HL-60 (cell line): ENCODE data around the gene TM4SF1.

Experiments used
- DNase-seq, 2 experiments: peaks; one replicate each; pipeline ENCODE4 v3.0.0-alpha.2; 2010 to 2020; ENCODE audit warnings: low read depth in 1 of 2, low spot score in 1 of 2
- H3K27ac ChIP-seq: fragments of 250-450 bp; sonication (Bioruptor Pico); replicated peaks from 2 replicates; pipeline ENCODE4 v1.5.1; 2020; ENCODE audit warnings: mild to moderate bottlenecking, moderate library complexity
- H3K27me3 ChIP-seq: fragments of 250-450 bp; sonication (Bioruptor Pico); 2 replicates; pipeline ENCODE4 v1.5.1; 2021; ENCODE audit warnings: mild to moderate bottlenecking, moderate library complexity; ENCODE audit not compliant: insufficient read depth, poor library complexity, severe bottlenecking
- H3K4me3 ChIP-seq: replicated peaks from 2 replicates; pipeline ENCODE4 v1.5.1; 2011; ENCODE audit warnings: mild to moderate bottlenecking, control low read depth, low read length; ENCODE audit not compliant: insufficient read depth
- GABPA ChIP-seq: IDR thresholded peaks from 2 replicates; pipeline ENCODE4 v1.6.1; 2012; ENCODE audit warnings: low read depth
- POLR2AphosphoS5 ChIP-seq: IDR thresholded peaks from 2 replicates; pipeline ENCODE4 v1.6.1; 2012; ENCODE audit warnings: low read depth
- SPI1 ChIP-seq: IDR thresholded peaks from 2 replicates; pipeline ENCODE4 v1.6.1; 2012; ENCODE audit warnings: low read depth, mild to moderate bottlenecking, borderline replicate concordance
- TF ChIP-seq, protein P1 (sequence below): IDR thresholded peaks from 2 replicates; pipeline ENCODE4 v1.6.1; 2012; ENCODE audit warnings: low read depth; ENCODE audit not compliant: insufficient replicate concordance
- TF ChIP-seq, protein P2 (sequence below): IDR thresholded peaks from one replicate; pipeline ENCODE4 v1.5.1; 2011; ENCODE audit warnings: low read length, control low read depth, inconsistent platforms; ENCODE audit not compliant: insufficient read depth

The TM4SF1 gene

DNA sequence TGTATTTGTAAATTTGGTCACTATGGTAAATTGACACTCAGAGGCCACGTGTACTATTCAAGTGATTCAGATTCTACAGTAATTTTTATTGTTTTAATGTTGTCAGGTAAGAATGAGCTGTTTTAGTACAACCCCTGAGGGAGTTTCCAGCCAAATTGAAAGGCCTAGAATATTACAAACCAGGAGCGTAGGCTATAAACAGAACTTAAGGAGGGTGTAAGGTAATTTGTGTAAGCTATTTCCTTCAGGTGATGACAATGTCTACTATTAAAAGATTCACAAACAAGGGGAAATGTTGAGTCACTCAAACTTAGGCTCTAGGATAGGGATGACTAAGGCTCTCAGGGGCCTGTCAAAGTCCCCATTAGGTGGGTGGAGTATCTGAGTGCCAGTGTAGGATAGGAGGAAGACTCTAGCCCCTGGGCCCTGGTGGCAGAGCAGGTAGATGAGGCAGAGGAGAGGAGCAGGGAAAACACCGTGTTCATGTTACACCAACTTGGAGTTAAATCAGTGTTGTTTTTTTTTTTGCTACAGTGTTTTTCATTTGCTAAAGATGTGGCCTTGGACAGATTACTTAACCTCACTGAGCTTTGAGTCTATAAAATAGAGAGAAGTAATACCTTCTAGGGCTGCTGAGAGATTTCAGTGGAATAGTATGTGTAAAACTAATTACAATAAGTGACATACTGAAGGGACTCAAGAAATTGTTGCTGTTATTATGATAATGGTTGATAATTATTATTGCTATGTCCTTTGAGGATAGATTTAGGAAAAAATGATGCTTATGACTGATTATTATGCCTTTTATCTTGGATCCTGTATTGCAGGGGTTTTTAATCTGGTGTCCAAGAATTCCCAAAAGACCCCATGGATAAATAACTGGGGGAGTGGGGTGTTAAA, 10.3 kb downstream of the TM4SF1 start:
- DNase-seq: no peak
- Histone ChIP-seq H3K4me3 (no peak overlapping the region), H3K27me3 (no peaks in the 10 kb centered on the region), H3K27ac (no peak overlapping the region)
- TF ChIP-seq GABPA (no peak), SPI1 (no peak), POLR2AphosphoS5 (no peak)

GRCh38 chr3:149366031-149366430, 11.4 kb downstream of the TM4SF1 start:
- Histone ChIP-seq H3K4me3 (no peak overlapping the region), H3K27ac (no peak overlapping the region), H3K27me3 (no peaks in the 10 kb centered on the region)
- no peak for DNase-seq
- TF ChIP-seq, protein P1, sequence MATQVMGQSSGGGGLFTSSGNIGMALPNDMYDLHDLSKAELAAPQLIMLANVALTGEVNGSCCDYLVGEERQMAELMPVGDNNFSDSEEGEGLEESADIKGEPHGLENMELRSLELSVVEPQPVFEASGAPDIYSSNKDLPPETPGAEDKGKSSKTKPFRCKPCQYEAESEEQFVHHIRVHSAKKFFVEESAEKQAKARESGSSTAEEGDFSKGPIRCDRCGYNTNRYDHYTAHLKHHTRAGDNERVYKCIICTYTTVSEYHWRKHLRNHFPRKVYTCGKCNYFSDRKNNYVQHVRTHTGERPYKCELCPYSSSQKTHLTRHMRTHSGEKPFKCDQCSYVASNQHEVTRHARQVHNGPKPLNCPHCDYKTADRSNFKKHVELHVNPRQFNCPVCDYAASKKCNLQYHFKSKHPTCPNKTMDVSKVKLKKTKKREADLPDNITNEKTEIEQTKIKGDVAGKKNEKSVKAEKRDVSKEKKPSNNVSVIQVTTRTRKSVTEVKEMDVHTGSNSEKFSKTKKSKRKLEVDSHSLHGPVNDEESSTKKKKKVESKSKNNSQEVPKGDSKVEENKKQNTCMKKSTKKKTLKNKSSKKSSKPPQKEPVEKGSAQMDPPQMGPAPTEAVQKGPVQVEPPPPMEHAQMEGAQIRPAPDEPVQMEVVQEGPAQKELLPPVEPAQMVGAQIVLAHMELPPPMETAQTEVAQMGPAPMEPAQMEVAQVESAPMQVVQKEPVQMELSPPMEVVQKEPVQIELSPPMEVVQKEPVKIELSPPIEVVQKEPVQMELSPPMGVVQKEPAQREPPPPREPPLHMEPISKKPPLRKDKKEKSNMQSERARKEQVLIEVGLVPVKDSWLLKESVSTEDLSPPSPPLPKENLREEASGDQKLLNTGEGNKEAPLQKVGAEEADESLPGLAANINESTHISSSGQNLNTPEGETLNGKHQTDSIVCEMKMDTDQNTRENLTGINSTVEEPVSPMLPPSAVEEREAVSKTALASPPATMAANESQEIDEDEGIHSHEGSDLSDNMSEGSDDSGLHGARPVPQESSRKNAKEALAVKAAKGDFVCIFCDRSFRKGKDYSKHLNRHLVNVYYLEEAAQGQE: no peak
- TF ChIP-seq GABPA: no peak
- no peak for TF ChIP-seq SPI1
- TF ChIP-seq POLR2AphosphoS5: no peak
- TF ChIP-seq, protein P2, sequence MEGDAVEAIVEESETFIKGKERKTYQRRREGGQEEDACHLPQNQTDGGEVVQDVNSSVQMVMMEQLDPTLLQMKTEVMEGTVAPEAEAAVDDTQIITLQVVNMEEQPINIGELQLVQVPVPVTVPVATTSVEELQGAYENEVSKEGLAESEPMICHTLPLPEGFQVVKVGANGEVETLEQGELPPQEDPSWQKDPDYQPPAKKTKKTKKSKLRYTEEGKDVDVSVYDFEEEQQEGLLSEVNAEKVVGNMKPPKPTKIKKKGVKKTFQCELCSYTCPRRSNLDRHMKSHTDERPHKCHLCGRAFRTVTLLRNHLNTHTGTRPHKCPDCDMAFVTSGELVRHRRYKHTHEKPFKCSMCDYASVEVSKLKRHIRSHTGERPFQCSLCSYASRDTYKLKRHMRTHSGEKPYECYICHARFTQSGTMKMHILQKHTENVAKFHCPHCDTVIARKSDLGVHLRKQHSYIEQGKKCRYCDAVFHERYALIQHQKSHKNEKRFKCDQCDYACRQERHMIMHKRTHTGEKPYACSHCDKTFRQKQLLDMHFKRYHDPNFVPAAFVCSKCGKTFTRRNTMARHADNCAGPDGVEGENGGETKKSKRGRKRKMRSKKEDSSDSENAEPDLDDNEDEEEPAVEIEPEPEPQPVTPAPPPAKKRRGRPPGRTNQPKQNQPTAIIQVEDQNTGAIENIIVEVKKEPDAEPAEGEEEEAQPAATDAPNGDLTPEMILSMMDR: no peak

DNA sequence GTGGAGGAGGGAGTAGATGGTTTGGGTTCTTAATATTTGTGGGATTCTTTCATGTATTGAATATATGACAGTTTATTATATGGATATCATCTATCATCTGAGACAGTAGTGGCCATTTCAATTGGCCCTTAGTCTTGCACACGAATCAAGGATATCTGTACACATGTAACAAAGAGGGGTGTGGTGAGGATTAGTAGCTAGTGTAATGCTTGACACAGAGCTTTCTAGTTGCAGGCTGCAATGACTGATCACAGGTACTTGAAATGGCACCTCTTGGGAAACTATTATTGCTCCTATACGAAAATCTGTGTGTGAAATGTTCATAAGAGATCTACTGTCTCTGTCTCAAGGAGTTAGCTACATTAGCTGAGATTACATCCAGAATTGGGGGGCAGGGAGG, 12.8 kb downstream of the TM4SF1 start:
- no peak overlapping the region for H3K27ac ChIP-seq
- DNase-seq: no peak
- H3K4me3 ChIP-seq: no peak overlapping the region
- no peak for TF ChIP-seq GABPA
- TF ChIP-seq, protein P1: no peak
- peaks cover 2% of the 10 kb centered on the region for H3K27me3 ChIP-seq

GRCh38 chr3:149363053-149363452, 14.4 kb downstream of the TM4SF1 start:
- no peak for DNase-seq
- peaks cover 9% of the 10 kb centered on the region for H3K27me3 ChIP-seq
- H3K4me3 ChIP-seq: no peak overlapping the region
- no peak overlapping the region for H3K27ac ChIP-seq
- TF ChIP-seq POLR2AphosphoS5 (no peak), GABPA (no peak), SPI1 (no peak)
- TF ChIP-seq, protein P2: no peak
- TF ChIP-seq, protein P1: no peak
